Stimulated activated CD4-positive, alpha-beta T cell treated with anti-CD3 and anti-CD28 coated beads, Interleukin-4, amount 100 ng/mL, for 1 hour (primary cell): ENCODE measurements around the gene SH2D7.

Source experiments
- DNase-seq: peaks from one replicate; pipeline ENCODE4 v3.0.0-alpha.2; 2020

The SH2D7 gene

DNA sequence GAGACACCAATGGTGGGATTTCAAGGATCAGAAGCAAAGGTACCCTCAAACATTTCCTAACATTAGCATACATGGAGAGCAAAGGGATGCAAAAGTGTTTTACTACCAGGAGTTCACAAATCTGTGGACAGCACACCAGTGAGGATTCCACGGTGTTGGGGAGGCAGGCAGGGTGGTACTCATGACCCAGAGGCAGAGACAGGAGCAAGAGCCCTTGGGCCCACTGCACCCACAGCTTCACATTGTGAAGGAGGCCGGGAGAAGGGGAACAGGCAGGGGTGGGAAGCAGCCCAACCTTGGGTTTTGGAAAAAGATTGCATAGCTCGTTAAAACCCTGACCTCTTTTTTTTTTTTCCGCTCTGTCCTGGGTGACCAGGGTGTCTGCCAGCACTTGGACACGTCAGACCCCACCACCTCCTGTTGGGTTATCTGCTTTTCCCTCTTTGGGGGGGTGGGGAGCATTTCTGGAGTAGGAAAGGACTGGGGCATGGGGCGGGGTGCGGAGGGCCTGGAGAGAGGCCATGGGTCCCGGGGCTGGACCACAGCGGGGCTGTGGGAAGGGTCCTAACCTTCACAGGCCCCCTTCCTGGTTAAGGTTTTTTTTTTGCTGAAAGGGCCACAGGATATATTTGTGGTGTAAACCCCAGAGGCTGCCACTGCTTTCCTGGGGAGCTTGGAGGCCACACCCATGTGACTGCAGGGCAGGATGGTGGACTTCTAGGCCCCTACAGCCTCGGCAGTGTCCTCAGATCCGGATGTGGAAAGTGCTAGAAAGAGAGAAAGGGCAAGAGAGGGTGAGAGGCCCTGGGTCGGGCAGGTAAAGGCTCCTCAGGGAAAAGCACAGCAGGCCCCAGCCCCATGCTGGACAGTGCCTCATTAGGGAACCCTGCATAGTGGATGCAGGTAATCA is 12.5 kb downstream of the SH2D7 start:
- DNase-seq = no peak

DNA sequence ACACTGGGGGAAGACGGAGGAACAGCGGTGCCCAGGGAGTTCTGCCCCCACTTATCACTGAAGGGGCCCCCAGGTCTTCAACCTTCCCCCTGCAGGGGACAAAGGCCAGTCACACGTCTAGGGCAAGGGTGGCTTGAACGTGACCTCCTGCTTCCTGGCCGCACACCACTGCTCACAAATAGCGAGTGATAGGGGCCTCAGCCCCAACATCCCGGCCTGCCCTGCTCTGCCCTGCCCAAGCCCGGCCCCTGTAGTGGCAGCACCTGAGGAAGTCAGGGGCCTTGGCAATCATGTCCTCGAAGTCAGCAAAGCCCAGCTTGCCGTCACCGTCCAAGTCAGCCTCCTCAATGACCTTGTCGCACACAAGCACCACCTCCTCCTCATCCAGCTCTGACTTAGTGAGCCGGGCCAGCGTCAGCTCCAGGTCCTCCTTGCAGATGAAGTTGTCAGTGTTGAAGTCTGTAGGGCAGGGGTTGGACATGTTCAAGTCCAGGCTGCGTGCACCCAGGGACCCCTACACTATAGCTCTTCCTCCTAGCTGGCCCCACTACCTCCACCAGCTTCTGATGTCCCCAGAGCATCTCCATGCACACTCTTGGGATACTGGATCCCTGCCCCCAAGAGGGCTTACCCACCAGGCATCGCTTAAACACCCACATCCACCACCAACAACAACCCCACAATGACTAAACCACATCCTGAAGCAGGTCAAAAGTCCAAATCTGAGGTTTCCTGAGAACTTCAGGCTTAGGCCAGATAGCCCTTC is 13.3 kb downstream of the SH2D7 start:
- no peak for DNase-seq

DNA sequence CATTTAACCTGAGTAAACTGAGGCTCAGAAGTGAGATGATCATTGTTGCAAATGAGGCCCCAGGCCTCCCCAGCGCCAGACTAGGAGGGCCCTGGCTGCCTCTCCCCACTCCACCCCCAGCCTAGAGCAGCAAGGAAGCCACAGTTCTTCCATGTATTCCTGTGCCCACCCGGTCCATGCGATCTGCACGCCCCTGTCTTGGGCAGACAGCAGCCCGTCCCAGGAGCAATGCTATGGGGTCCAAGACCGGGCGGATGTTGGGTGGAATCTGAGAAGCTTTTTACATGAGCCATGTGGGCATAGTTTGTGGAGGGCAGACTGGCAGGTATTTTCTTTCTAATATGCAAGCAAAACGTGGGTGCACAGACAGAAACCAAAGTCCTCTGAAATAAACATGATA is 15.1 kb downstream of the SH2D7 start:
- no peak for DNase-seq

DNA sequence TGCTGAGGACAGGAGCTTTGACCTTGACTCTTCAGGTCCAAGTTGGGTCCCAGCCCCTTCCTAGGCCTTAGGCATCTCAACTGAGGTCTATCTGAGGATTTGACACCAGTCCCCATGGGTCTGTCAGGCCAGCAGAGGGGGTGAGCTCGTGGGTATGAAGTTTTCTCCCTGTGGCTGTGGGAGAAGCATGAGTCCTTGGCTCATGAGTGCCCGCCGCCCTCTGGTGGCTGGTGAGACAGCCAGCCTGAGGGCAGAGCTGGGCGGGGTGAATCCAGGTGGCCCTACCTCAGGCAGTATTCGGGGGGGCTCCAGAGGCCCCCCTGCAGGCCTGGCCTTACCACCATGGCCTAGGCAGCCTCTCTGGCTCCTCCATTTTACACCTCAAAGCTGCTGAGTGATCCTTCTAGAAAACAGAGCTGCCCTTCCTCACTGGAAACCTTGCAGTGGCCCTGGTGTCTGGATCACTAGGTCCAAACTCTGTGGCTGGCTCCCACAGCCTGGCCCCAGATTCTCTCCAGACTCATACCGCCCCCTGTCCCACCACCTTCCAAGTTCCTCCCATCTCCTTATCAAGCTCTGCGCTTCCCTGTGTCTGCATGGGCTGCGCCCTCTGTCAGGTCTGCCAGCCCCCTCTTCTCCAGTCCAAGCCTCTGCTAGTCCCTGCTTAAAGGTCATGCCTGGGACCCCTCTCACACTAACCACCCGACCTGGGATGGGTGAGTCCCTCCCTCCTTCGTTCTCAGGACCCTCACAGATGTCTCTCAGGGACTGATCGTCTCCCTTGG is 16.1 kb downstream of the SH2D7 start:
- peak; percentile 84 for DNase-seq

DNA sequence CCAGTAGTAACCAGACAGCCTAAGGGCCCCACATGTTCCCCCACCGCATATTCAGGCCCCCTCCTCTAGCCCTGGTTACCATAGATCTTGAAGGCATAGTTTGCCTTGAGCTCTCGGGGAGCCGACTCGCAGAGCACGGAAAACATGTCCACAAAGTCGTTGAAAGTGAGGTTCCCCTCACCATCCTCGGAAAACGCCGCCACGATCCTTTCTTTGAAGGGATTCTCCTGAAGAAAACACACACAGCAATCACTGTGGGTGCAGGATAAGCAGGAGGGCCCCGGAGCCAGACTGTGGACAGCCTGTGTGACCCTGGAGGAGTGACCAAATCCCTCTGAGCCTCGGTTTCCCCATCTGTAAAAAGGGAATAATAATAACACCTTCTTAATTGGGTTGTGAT is 16.8 kb downstream of the SH2D7 start:
- DNase-seq = no peak

DNA sequence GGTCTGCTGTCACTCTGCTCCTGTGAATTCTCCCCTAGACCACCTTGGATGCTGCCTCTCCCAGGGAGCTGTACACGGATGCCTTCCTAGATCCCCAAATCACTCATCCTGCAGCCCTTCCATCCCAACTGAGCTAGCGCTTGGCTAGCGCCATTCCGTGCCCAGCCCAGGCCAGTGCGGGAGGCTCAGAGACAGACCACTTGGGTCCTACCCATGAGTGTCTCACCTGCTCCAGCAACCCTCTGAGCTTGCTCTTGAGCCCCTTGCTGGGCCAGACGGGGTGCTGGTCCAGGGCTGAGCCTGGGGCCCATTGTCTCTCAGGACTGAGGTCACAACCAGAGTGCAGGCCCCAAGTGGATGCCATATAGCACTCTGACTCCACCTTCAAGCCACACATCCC is 17.7 kb downstream of the SH2D7 start:
- no peak for DNase-seq

DNA sequence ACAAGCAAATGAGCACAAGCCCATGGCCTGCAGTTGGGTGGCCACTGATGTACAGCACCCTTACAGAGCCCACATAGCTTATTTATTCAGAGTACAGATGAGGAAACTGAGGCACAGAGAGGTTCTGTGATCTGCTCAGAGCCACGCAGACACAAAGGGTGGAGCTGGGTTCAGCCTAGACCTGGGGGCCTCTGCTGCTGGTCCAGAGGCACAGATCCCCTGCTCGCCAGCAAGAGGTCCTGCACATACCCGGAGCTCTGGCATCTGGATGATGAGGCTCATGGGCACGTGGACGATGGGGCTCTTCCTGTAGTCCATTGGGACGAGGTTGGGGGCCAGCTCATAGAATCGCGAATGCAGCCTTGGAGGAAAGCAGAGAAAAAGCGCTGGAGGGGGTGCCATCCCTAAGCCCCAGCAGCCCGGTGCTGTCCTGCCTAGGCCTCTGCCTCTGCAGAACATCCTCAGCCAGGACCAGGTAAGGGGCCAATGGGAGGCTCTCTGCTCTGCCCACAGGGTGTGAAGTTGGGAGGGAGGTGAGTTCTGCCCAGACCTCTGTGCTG is 18.6 kb downstream of the SH2D7 start:
- no peak for DNase-seq

DNA sequence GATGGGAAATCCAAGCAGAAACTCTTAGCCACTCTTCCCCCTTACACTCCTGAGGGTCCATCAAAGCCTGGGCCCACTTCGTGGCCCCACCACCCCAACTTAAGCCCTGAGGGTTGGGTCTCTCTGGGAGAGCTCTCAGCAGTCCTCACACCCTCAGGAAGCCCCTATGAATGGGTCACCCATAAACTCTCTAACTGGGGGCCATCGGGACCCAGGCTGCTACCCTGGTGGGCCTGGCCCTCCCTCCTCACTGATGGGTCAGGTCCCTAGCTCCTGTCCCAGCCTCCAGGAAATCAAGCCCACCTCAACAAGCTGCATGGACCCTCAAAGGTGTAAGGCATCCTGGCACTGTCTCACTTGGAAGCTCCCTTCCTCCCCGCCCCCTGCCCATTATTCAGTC is 19.4 kb downstream of the SH2D7 start:
- DNase-seq = no peak

DNA sequence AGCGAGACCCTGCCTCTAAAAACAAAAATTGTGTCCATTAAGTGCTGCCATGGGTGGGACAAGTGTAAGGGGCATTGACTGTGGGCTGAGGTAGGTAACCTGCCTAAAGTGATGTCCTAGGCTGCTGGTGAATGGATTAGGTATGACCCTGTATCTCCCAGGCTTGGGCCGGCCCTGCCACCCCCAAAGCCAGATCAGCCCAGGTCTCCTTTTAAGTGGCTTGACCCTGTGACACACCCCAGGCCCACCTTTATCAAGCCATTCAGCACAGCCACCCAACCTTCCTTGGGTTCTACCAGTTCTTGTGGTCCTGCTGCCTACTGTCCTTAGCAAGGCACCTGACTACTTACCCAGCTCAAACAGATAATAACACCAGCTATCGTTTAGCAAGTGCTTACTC is 20.2 kb downstream of the SH2D7 start:
- no peak for DNase-seq

DNA sequence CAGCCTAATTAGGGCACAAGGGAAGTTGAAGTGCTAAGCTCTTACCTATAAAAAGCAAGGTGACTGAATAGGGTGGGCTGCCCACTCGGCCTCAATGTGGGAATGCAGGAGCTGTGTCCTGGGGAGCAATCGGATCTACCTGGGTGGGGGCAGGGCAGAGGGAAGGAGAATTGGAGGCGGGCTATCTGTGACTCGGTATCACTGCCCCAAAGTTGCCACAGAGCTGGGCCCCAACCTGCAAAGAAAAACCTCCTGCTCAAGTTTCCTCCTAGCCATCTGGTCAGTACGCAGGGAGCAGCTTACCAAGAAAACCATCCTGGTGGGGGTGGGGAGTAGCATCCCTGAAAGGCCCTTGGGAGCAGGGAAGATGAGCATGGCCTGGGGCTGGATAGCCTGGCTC is 28.2 kb downstream of the SH2D7 start:
- no peak for DNase-seq

DNA sequence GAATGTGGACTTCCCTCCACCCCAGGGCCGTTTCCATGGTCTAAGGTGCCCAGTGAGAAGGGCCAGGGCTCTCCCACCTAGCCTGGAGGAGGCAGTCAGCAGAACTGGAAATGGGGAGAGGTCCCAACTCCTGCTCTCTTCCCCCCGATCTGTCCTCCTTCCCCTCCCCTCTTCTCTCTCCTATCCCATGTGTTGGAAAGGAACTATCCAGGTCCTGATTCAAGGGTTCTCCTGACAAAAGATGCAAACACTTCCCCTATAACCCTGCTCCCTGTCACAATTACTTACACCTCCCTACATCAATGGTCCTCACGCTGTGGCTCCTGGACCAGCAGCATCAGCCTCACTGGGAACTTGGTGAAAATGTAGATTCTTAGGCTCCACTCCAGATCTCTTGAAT is 32.9 kb downstream of the SH2D7 start:
- DNase-seq = no peak

DNA sequence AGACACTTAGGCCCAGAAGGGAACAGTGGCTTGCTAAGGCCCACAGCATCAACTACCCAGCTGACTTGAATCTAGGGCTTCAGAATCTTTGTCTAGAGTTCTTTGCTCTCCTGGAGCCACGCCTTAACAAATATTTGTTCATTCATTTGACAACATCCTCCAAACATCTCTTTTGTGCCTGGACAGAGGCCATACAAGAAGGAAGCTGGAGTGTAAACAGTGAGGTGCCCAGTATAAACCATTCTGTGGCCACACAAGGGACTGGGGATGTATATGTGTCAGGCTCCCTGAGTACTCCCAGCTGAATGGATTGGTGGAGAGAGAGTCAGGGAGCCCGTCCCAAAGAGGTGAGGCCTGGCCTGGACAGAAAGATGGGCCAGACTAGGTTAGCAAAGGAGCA is 35.5 kb downstream of the SH2D7 start:
- DNase-seq = no peak

DNA sequence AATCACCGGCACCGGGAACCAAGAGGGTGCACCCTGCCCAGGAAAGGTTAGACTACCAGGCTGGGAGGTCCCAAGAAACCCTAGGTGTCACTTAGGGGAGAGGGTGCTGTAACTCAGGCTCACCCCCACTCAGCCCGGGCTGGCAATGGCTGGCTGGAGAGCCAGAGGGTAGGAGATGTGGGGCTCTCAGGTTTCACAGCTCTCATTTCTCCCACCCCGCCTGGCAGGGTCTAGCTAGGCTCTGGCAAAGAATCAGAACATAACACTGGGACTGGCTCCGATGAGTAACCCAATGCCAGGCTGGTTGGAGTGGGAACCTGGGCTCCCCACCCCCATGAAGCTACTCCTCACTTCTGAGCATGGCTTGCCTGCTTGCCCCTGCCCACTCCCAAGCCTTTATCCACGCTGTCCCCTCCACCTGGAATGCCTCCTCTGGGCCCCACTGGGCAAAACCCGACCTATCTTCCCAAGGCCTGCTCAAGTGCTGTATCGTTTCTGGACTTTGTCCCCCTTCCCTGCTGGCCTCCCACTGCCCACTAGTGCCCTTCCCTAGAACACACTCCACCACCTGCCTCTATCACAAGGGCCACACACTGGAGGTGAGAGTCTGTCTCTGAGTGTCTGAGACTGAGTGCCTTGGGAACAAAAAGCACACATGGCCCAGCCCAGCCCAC is 36.9 kb downstream of the SH2D7 start:
- no peak for DNase-seq

DNA sequence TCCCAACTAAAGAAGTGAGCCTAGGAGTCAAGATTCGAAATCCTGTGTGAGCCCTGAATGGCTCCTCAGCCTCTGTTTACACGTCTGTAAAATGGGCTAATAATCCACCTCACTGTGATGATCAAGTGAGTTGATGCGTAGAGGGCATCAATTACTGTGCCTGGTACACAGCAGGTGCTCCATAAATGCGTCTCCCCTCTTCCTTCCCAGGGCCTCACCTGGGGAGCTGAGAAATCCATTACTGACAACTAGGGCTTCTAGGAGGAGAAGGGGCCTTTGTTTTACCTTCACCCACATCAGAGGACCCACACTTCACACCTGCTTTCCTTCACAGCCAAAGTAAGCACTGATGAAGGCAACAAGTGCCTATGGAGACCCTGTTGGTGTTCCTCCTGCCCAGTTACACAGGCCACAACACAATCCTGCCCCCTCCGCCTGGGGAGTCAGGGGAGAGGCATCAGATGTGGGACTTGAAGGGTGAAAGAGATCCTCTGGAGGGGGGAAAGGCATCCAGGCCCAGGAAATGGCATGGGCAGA is 37.5 kb downstream of the SH2D7 start:
- no peak for DNase-seq

DNA sequence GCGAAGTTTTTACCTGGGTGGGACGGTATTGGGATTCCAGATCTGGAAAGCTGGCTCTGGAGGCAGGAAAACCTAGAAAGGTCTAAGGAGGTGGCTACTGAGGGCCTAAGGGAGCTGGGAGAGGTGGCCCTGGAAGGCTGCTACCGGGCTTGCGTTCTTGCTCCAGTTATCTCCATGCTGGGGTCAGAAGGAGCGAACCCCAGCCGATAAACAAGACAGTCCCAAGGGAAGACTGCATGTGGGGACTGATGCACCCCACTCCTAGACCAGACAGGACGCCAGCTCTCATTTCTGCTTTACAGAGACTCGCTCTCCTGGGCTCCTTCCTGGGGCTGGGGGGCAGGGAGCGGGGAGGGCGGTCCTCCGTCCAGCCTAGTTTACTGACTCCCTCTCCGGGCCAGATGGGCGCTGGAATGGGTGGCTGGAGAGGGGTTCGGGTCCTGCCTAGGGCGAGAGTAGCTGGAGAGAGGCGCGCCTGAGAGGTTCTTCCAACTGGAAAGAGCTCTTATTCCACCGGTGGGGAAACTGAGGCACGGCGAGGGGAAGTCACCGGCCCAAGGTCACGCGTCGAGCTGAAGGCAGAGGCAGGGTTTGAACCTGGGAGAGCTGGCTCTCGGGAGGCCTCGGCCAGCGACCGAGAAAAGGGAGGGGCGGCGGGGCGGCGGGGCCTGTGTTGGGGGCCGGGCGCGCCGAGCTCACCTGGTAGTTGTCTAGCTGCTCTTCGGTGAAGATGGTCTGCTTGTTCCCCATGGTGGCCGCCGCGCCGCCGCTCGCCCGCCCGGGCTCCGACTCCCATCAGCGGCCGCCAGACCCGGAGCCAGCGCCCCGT is 38.3 kb downstream of the SH2D7 start:
- peak; percentile 52 for DNase-seq

DNA sequence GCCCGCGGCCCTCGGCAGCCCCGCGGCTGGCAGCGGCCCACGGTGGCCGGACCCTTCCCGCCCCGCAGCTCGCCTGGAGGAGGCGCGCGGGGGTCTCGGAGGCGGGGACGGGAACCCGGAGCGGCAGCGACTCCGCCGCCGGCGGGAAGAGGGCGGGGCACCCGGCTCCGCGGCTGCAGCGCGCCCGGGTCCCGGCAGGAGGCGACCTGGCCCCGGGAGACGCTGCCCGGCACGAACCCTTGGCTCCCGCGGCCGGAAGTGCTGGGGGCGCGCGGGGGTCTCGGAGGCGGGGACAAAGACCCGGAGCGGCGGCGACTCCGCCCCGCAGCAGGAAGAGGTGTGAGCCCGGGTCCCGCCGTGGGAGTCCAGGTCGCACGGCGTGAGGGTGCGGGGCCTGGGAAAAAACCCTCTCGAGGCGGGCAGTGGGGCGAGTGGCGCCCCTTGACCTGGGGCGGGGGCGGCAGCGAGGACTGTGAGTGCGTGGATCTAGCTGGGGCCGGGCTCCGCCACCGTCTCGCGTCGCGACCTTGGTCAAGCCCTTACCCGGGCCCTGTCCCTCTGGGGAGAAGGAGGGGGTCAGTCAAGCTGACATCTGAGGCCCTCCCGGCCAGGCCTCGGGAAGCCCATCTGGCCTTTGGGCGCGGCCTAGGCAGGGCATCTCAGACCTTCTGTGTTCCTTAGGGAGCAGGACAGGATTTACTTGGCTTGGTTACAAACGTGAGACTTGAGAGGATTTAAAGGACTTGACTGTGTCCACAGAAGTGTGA is 39.1 kb downstream of the SH2D7 start, which contains the start of gene CIB2:
Gene CIB2, minus strand, starts transcription at position 151 of the 767 bp plus-strand sequence. CDS start 230 bp downstream, outside the sequence.
- DNase-seq = peak; percentile 76

DNA sequence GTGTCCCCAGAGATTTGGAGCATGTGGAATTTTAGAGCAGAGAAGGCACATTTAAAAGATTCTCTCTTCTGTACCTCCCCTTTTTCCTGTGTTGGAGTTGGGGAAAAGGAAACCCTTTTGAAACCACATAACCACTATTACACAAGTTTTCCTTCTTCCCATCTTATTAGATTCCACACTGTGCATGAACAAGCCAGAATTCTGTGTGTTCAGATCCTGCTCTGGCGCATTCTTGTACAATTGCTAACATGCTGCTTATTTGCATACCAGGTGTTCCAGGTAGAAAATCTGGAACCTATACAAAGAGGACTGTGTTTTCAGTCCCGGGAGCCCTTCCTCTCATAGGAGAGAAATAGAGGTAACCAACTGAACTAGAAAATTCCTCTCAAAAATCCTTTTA is 41.4 kb downstream of the SH2D7 start:
- DNase-seq = no peak

DNA sequence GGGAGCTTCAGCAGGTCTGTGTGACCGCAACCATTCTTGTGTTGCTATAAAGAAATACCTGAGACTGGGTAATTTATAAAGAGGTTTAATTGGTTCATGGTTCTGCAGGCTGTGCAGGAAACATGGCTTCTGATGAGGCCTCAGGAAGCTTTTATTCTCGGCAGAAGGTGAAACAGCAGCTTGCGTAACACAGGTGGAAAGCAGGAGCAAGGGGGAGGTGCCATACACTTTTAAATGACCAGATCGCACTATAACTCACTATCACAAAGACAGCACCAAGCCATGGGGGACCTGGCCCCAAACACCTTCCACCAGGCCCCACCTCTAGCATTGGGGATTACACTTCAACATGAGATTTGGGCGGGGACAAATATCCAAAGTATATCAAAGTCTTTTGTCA is 47.2 kb downstream of the SH2D7 start:
- DNase-seq = no peak

DNA sequence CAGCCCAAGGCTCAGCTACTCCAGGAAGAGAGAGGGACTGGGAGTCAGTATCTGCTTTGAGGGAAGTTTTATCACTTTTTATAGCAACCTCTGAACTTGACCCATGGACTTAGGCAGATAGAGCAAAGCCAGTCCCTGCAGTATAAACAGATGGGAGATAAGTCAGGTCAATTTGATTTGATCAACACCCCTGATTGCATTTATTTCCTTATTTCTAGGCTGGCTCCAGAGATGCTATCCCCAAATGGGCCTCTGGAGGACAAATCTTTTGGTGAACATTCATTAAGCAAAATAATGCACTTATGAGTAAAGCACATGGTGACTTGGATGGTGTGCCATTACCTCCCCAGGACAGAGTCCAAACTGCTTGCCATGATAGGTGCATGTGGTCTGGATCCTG is 47.9 kb downstream of the SH2D7 start:
- no peak for DNase-seq

DNA sequence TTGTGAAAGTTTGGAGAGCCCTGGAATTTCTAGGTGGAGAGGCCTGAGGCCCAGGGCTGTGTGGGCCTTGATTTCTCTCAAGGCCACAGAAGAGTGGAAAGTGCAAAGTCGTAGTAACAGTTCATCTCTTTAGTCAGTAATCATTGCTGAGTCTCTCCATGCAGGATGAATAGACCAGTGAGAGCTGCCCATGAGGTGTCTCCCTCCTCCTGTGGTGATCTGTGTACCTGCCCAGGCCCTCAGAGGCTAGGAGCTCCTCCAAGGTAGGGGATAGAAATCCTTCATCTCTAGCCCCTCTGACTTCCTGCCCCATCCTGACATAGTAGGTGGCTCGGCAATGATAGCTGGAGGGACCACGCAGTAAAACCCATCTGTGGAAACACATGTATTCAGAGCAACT is 50.0 kb downstream of the SH2D7 start:
- no peak for DNase-seq
